DOHH2 (cell line): ENCODE data around the gene AGO4.
"Not testable (repeated sequence)": the region's sequence is repeated elsewhere in the genome, so short reads cannot be mapped to it uniquely, and the experiment has no call there.

Experiments
- H3F3A ChIP-seq: fragments of 200-600 bp; sonication (generic), shearing (Covaris generic); 2 replicates; pipeline ENCODE4 v1.6.0; 2016; ENCODE audit warnings: antibody characterized with exemption, mild to moderate bottlenecking; ENCODE audit not compliant: control insufficient read depth, insufficient read depth
- H3K27ac ChIP-seq: fragments of 200-600 bp; sonication (generic); 2 replicates; pipeline ENCODE4 v1.5.1; 2014; ENCODE audit warnings: low read depth, mild to moderate bottlenecking, low read length, moderate library complexity
- H3K27me3 ChIP-seq: fragments of 200-600 bp; sonication (generic); 2 replicates; pipeline ENCODE4 v1.6.1; 2014; ENCODE audit warnings: mild to moderate bottlenecking, low read length, mixed read lengths; ENCODE audit not compliant: control insufficient read depth
- H3K36me3 ChIP-seq: fragments of 200-600 bp; sonication (generic); 2 replicates; pipeline ENCODE4 v1.6.1; 2014; ENCODE audit warnings: mild to moderate bottlenecking, low read length, moderate library complexity, mixed read lengths; ENCODE audit not compliant: control insufficient read depth
- H3K4me1 ChIP-seq: fragments of 200-600 bp; sonication (generic); 2 replicates; pipeline ENCODE4 v1.6.1; 2014; ENCODE audit warnings: mild to moderate bottlenecking, low read length, mixed read lengths; ENCODE audit not compliant: control insufficient read depth
- H3K4me2 ChIP-seq: fragments of 200-600 bp; sonication (generic); 2 replicates; pipeline ENCODE4 v1.6.0; 2014; ENCODE audit warnings: mild to moderate bottlenecking, low read length, moderate library complexity
- H3K4me3 ChIP-seq: fragments of 200-600 bp; sonication (generic); 2 replicates; pipeline ENCODE4 v1.5.1; 2014; ENCODE audit warnings: mild to moderate bottlenecking, low read length, mixed read lengths
- H3K79me2 ChIP-seq: fragments of 200-600 bp; sonication (generic); 2 replicates; pipeline ENCODE4 v1.6.1; 2014; ENCODE audit warnings: mild to moderate bottlenecking, low read length, mixed read lengths; ENCODE audit not compliant: control insufficient read depth
- H3K9me2 ChIP-seq: fragments of 200-600 bp; sonication (generic); replicated peaks from 2 replicates; pipeline ENCODE4 v1.6.1; 2014; ENCODE audit warnings: mild to moderate bottlenecking, low read length, mixed read lengths; ENCODE audit not compliant: control insufficient read depth
- H3K9me3 ChIP-seq: fragments of 200-600 bp; sonication (generic); 2 replicates; pipeline ENCODE4 v1.6.1; 2014; ENCODE audit warnings: antibody characterized with exemption, low read length, mixed read lengths; ENCODE audit not compliant: control insufficient read depth, insufficient read depth
- H4K20me1 ChIP-seq: fragments of 200-600 bp; sonication (generic); 2 replicates; pipeline ENCODE4 v1.6.0; 2014; ENCODE audit warnings: low read depth, mild to moderate bottlenecking, antibody characterized with exemption, low read length, moderate library complexity; ENCODE audit not compliant: control insufficient read depth, insufficient read depth
- EZH2phosphoT487 ChIP-seq: fragments of 200-600 bp; sonication (generic); IDR thresholded peaks from 2 replicates; pipeline ENCODE4 v1.6.1; 2017; ENCODE audit warnings: borderline replicate concordance, mild to moderate bottlenecking, antibody characterized with exemption, low read length, moderate library complexity, mixed read lengths
- TF ChIP-seq, protein P1 (sequence below): fragments of 200-600 bp; sonication (generic); IDR thresholded peaks from one replicate; pipeline ENCODE4 v1.5.1; 2014; ENCODE audit warnings: antibody characterized with exemption, mild to moderate bottlenecking, low read depth, low read length; ENCODE audit not compliant: poor library complexity, severe bottlenecking

The AGO4 gene

GRCh38 chr1:35863881-35864625, 56.2 kb downstream of the AGO4 start:
- Histone ChIP-seq H3K79me2 (no peaks in the 10 kb centered on the region), H3K4me1 (peaks cover 8% of the 10 kb centered on the region), H3K4me3 (no peak overlapping the region), H3K27ac (no peak overlapping the region), H3K4me2 (no peak overlapping the region), H3K36me3 (no peaks in the 10 kb centered on the region), H3K9me3 (no peaks in the 10 kb centered on the region), H3K27me3 (no peaks in the 10 kb centered on the region), H3K9me2 (no peaks in the 10 kb centered on the region), H3F3A (no peaks in the 10 kb centered on the region), H4K20me1 (no peaks in the 10 kb centered on the region)
- TF ChIP-seq, protein P1, sequence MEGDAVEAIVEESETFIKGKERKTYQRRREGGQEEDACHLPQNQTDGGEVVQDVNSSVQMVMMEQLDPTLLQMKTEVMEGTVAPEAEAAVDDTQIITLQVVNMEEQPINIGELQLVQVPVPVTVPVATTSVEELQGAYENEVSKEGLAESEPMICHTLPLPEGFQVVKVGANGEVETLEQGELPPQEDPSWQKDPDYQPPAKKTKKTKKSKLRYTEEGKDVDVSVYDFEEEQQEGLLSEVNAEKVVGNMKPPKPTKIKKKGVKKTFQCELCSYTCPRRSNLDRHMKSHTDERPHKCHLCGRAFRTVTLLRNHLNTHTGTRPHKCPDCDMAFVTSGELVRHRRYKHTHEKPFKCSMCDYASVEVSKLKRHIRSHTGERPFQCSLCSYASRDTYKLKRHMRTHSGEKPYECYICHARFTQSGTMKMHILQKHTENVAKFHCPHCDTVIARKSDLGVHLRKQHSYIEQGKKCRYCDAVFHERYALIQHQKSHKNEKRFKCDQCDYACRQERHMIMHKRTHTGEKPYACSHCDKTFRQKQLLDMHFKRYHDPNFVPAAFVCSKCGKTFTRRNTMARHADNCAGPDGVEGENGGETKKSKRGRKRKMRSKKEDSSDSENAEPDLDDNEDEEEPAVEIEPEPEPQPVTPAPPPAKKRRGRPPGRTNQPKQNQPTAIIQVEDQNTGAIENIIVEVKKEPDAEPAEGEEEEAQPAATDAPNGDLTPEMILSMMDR = no peak
- no peak for TF ChIP-seq EZH2phosphoT487

- Histone ChIP-seq H3K9me3 (no peaks in the 10 kb centered on the region), H3K36me3 (no peaks in the 10 kb centered on the region), H3K9me2 (no peaks in the 10 kb centered on the region), H3K27ac (no peak overlapping the region), H3K4me2 (no peak overlapping the region), H4K20me1 (no peaks in the 10 kb centered on the region), H3K27me3 (no peaks in the 10 kb centered on the region), H3K79me2 (no peaks in the 10 kb centered on the region), H3F3A (no peaks in the 10 kb centered on the region), H3K4me3 (no peak overlapping the region), H3K4me1 (peaks cover 8% of the 10 kb centered on the region)
- TF ChIP-seq, protein P1 = no peak
- no peak for TF ChIP-seq EZH2phosphoT487
Observed at GRCh38 chr1:35864813-35865212, 57.0 kb downstream of the AGO4 start.

GRCh38 chr1:35866991-35867390, 59.2 kb downstream of the AGO4 start:
- no peaks in the 10 kb centered on the region for H3F3A ChIP-seq
- H3K4me2 ChIP-seq = no peak overlapping the region
- H3K27ac ChIP-seq = no peak overlapping the region
- peaks cover 8% of the 10 kb centered on the region for H3K4me1 ChIP-seq
- H3K9me2 ChIP-seq = no peaks in the 10 kb centered on the region
- TF ChIP-seq, protein P1 = no peak
- no peak for TF ChIP-seq EZH2phosphoT487
- H3K27me3 ChIP-seq = no peaks in the 10 kb centered on the region
- H4K20me1 ChIP-seq = no peaks in the 10 kb centered on the region
- no peaks in the 10 kb centered on the region for H3K79me2 ChIP-seq
- H3K36me3 ChIP-seq = no peaks in the 10 kb centered on the region
- no peak overlapping the region for H3K4me3 ChIP-seq
- H3K9me3 ChIP-seq = no peaks in the 10 kb centered on the region

- not testable (repeated sequence) for H3K79me2 ChIP-seq
Observed at GRCh38 chr1:35869245-35869950, 61.6 kb downstream of the AGO4 start.

More at GRCh38 chr1:35869245-35869950, 61.6 kb downstream of the AGO4 start:
- not testable (repeated sequence) for H3K4me1 ChIP-seq, H3K4me2 ChIP-seq, H3K27me3 ChIP-seq, H4K20me1 ChIP-seq, H3K9me2 ChIP-seq, H3K4me3 ChIP-seq, H3K36me3 ChIP-seq, H3K27ac ChIP-seq, H3K9me3 ChIP-seq, H3F3A ChIP-seq
